ENCODE measurements around the gene TMEM117.

TMEM117 gene

DNA sequence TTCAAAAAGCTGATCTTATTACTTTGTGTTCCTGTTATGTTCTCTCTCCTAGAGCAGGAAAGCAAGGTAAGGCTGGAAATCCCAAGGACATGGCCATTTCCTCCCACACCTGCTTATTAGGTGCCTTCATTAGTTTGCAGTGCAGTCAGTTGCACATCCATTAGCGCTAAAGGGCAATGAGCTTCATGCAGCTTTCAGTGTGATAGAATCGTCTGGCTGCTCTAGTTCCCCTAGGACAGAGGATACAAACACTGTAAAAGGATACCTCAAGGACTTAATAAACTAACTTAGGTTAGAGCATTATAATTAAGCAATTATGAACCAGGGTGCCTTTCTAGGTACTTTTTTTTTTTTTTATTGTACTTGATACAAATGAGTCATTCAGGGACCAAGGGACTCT is 21.1 kb downstream of the TMEM117 start:
- no peak for TF ChIP-seq EZH2 (IDR thresholded peaks at IDR 0.05; ENCODE audit: borderline replicate concordance, low read length)
- TF ChIP-seq, protein P1, sequence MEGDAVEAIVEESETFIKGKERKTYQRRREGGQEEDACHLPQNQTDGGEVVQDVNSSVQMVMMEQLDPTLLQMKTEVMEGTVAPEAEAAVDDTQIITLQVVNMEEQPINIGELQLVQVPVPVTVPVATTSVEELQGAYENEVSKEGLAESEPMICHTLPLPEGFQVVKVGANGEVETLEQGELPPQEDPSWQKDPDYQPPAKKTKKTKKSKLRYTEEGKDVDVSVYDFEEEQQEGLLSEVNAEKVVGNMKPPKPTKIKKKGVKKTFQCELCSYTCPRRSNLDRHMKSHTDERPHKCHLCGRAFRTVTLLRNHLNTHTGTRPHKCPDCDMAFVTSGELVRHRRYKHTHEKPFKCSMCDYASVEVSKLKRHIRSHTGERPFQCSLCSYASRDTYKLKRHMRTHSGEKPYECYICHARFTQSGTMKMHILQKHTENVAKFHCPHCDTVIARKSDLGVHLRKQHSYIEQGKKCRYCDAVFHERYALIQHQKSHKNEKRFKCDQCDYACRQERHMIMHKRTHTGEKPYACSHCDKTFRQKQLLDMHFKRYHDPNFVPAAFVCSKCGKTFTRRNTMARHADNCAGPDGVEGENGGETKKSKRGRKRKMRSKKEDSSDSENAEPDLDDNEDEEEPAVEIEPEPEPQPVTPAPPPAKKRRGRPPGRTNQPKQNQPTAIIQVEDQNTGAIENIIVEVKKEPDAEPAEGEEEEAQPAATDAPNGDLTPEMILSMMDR (IDR thresholded peaks at IDR 0.05; ENCODE audit: low read length), result no peak
- Histone ChIP-seq H4K20me1 (ENCODE audit: insufficient read depth, low read length) (no peaks in the 10 kb centered on the region), H3K9me2 (ENCODE audit: low read depth, low read length) (no peaks in the 10 kb centered on the region), H3K9me3 (ENCODE audit: low read length) (no peaks in the 10 kb centered on the region), H3K27ac (ENCODE audit: low read depth, low read length, poor library complexity, severe bottlenecking) (no peak overlapping the region), H3K79me2 (ENCODE audit: insufficient read depth, low read length) (no peaks in the 10 kb centered on the region), H3K4me1 (ENCODE audit: insufficient read depth, low read length, severe bottlenecking) (no peaks in the 10 kb centered on the region), H3K36me3 (ENCODE audit: insufficient read depth, low read length) (no peaks in the 10 kb centered on the region), H3K27me3 (ENCODE audit: insufficient read depth, low read length) (no peaks in the 10 kb centered on the region), H3K4me3 (ENCODE audit: low read depth, low read length, poor library complexity, severe bottlenecking) (no peak overlapping the region), H3K9ac (ENCODE audit: low read length) (no peak overlapping the region), H3F3A (ENCODE audit: insufficient read depth, low read length) (no peaks in the 10 kb centered on the region), H3K4me2 (ENCODE audit: low read length) (no peak overlapping the region), H2AFZ (ENCODE audit: low read length) (no peak overlapping the region)

DNA sequence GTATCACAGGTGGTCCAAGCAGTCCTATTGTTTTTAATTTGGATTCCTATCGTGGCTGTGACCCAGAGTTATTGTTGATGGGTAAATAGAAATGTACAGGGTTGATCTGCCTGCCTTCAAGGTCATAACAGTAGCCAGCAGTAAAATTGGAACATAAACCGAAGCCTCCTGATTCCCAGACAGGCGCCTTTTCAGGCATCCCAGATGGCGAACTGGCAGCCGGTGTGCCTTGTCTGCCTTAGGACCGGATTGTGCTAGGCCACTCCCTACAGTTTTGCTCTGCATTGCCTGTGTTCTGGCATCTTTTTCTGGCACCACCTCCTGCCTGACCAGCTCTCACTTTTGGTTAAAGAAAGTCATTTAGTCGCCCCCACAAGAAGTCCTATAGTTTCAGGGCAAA is 22.2 kb downstream of the TMEM117 start:
- H3K27ac ChIP-seq (ENCODE audit: low read depth, low read length, poor library complexity, severe bottlenecking), result no peak overlapping the region

DNA sequence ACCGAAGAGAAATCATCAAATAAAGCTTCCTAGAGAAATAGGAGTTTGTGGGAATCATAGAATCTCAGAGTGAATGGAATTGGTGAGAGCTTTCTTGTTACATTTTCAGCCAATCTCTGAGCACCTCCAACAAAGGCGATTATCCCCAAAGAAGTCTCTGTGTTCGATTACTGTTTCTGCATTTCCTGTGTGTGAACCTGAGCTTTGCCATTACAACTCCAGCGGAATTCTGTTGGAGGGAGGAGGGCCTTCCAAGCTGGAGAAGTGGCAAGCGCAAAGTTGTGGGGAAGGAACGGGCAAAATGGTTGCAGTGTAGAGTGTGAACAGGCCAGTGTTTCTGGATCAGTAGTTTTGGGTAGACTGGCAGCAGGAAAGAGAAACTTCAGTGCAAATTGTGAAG is 23.1 kb downstream of the TMEM117 start:
- H3K27me3 ChIP-seq (ENCODE audit: insufficient read depth, low read length), result no peaks in the 10 kb centered on the region
- H3K4me3 ChIP-seq (ENCODE audit: low read depth, low read length, poor library complexity, severe bottlenecking), result no peak overlapping the region
- no peak overlapping the region for H3K4me2 ChIP-seq (ENCODE audit: low read length)
- H3K9me2 ChIP-seq (ENCODE audit: low read depth, low read length), result no peaks in the 10 kb centered on the region
- H3K9me3 ChIP-seq (ENCODE audit: low read length), result no peaks in the 10 kb centered on the region
- H3K27ac ChIP-seq (ENCODE audit: low read depth, low read length, poor library complexity, severe bottlenecking), result no peak overlapping the region
- H3K79me2 ChIP-seq (ENCODE audit: insufficient read depth, low read length), result no peaks in the 10 kb centered on the region
- no peaks in the 10 kb centered on the region for H4K20me1 ChIP-seq (ENCODE audit: insufficient read depth, low read length)
- no peaks in the 10 kb centered on the region for H3F3A ChIP-seq (ENCODE audit: insufficient read depth, low read length)
- no peaks in the 10 kb centered on the region for H3K36me3 ChIP-seq (ENCODE audit: insufficient read depth, low read length)
- H2AFZ ChIP-seq (ENCODE audit: low read length), result no peak overlapping the region
- no peak overlapping the region for H3K9ac ChIP-seq (ENCODE audit: low read length)
- TF ChIP-seq, protein P1 (IDR thresholded peaks at IDR 0.05; ENCODE audit: low read length), result no peak
- TF ChIP-seq EZH2 (IDR thresholded peaks at IDR 0.05; ENCODE audit: borderline replicate concordance, low read length), result no peak
- H3K4me1 ChIP-seq (ENCODE audit: insufficient read depth, low read length, severe bottlenecking), result no peaks in the 10 kb centered on the region

More for the DNA sequence above, 22.2 kb downstream of the TMEM117 start:
- Histone ChIP-seq H3K4me2 (ENCODE audit: low read length) (no peak overlapping the region), H3K4me1 (ENCODE audit: insufficient read depth, low read length, severe bottlenecking) (no peaks in the 10 kb centered on the region), H3K36me3 (ENCODE audit: insufficient read depth, low read length) (no peaks in the 10 kb centered on the region), H2AFZ (ENCODE audit: low read length) (no peak overlapping the region), H3K4me3 (ENCODE audit: low read depth, low read length, poor library complexity, severe bottlenecking) (no peak overlapping the region), H3K9ac (ENCODE audit: low read length) (no peak overlapping the region), H3K9me2 (ENCODE audit: low read depth, low read length) (no peaks in the 10 kb centered on the region), H4K20me1 (ENCODE audit: insufficient read depth, low read length) (no peaks in the 10 kb centered on the region), H3F3A (ENCODE audit: insufficient read depth, low read length) (no peaks in the 10 kb centered on the region), H3K27me3 (ENCODE audit: insufficient read depth, low read length) (no peaks in the 10 kb centered on the region), H3K9me3 (ENCODE audit: low read length) (no peaks in the 10 kb centered on the region), H3K79me2 (ENCODE audit: insufficient read depth, low read length) (no peaks in the 10 kb centered on the region)
- no peak for TF ChIP-seq EZH2 (IDR thresholded peaks at IDR 0.05; ENCODE audit: borderline replicate concordance, low read length)
- TF ChIP-seq, protein P1 (IDR thresholded peaks at IDR 0.05; ENCODE audit: low read length), result no peak

All from OCI-LY1 (cell line).